GM21367 (cell line): Measurements from ENCODE around the gene CHPF2.

Experiments
- ATAC-seq: cut with Tn5 transposase; IDR thresholded peaks from one replicate; pipeline ENCODE4 v1.9.1; 2021; ENCODE audit not compliant: unreplicated experiment

The CHPF2 gene

GRCh38 chr7:151245360-151246101, 13.2 kb downstream of the CHPF2 start:
- peak; percentile 41 for ATAC-seq

- no peak for ATAC-seq
Measured at GRCh38 chr7:151246102-151246850, 14.0 kb downstream of the CHPF2 start.

- ATAC-seq: no peak
Measured at GRCh38 chr7:151246851-151247580, 14.7 kb downstream of the CHPF2 start.

GRCh38 chr7:151247611-151248345, 15.5 kb downstream of the CHPF2 start:
- no peak for ATAC-seq

GRCh38 chr7:151248346-151249033, 16.2 kb downstream of the CHPF2 start, which contains the start of gene SMARCD3:
Gene SMARCD3 (minus strand): TSS chr7:151248694. CDS start chr7:151248562, 132 bp downstream.
- ATAC-seq: no peak

GRCh38 chr7:151249034-151249731, 16.9 kb downstream of the CHPF2 start:
- ATAC-seq: no peak

- ATAC-seq: no peak
Measured at GRCh38 chr7:151249732-151250072, 17.4 kb downstream of the CHPF2 start.

GRCh38 chr7:151250181-151251132, 18.2 kb downstream of the CHPF2 start:
- no peak for ATAC-seq

- no peak for ATAC-seq
Measured at GRCh38 chr7:151251328-151251688, 19.0 kb downstream of the CHPF2 start.

- ATAC-seq: no peak
Measured at GRCh38 chr7:151251689-151252560, 19.6 kb downstream of the CHPF2 start.

- ATAC-seq: no peak
Measured at GRCh38 chr7:151252561-151252835, 20.2 kb downstream of the CHPF2 start.

GRCh38 chr7:151252961-151253711, 20.9 kb downstream of the CHPF2 start:
- no peak for ATAC-seq

GRCh38 chr7:151254316-151254715, 22.0 kb downstream of the CHPF2 start:
- ATAC-seq: no peak

GRCh38 chr7:151254851-151255250, 22.6 kb downstream of the CHPF2 start:
- no peak for ATAC-seq

GRCh38 chr7:151255390-151255789, 23.1 kb downstream of the CHPF2 start:
- ATAC-seq: no peak

GRCh38 chr7:151256410-151257045, 24.2 kb downstream of the CHPF2 start:
- ATAC-seq: no peak

- no peak for ATAC-seq
Measured at GRCh38 chr7:151257990-151258389, 25.7 kb downstream of the CHPF2 start.
